ENCODE measurements around the gene RABGEF1.
"Not testable (repeated sequence)": the region's sequence is repeated elsewhere in the genome, so short reads cannot be mapped to it uniquely, and the experiment has no call there.

RABGEF1 gene

GRCh38 chr7:66767486-66767885 lies 27.0 kb downstream of the RABGEF1 start:
- not testable (repeated sequence) for FAIRE-seq

GRCh38 chr7:66768865-66769832 lies 28.6 kb downstream of the RABGEF1 start:
- no peak for FAIRE-seq

GRCh38 chr7:66769833-66770512 lies 29.4 kb downstream of the RABGEF1 start:
- no peak for FAIRE-seq

- no peak for FAIRE-seq
Observed at GRCh38 chr7:66771795-66772194, 31.3 kb downstream of the RABGEF1 start.

GRCh38 chr7:66773744-66774143 lies 33.2 kb downstream of the RABGEF1 start:
- not testable (repeated sequence) for FAIRE-seq

- FAIRE-seq, result not testable (repeated sequence)
Observed at GRCh38 chr7:66776383-66776782, 35.9 kb downstream of the RABGEF1 start.

GRCh38 chr7:66776800-66777442 lies 36.4 kb downstream of the RABGEF1 start:
- no peak for FAIRE-seq

GRCh38 chr7:66778201-66778600 lies 37.7 kb downstream of the RABGEF1 start:
- no peak for FAIRE-seq

GRCh38 chr7:66779669-66780409 lies 39.3 kb downstream of the RABGEF1 start:
- FAIRE-seq, result no peak

GRCh38 chr7:66781408-66782090 lies 41.0 kb downstream of the RABGEF1 start:
- FAIRE-seq, result no peak

GRCh38 chr7:66782875-66783274 lies 42.3 kb downstream of the RABGEF1 start:
- FAIRE-seq, result not testable (repeated sequence)

GRCh38 chr7:66783887-66784595 lies 43.5 kb downstream of the RABGEF1 start:
- not testable (repeated sequence) for FAIRE-seq

GRCh38 chr7:66790196-66790595 lies 49.7 kb downstream of the RABGEF1 start:
- FAIRE-seq, result no peak

- no peak for FAIRE-seq
Observed at GRCh38 chr7:66790725-66791124, 50.2 kb downstream of the RABGEF1 start.

GRCh38 chr7:66800591-66800990 lies 60.1 kb downstream of the RABGEF1 start:
- FAIRE-seq, result no peak

GRCh38 chr7:66804001-66804400 lies 63.5 kb downstream of the RABGEF1 start:
- no peak for FAIRE-seq

GRCh38 chr7:66807736-66808135 lies 67.2 kb downstream of the RABGEF1 start:
- no peak for FAIRE-seq

GRCh38 chr7:66810716-66811115 lies 70.2 kb downstream of the RABGEF1 start:
- no peak for FAIRE-seq

GRCh38 chr7:66815186-66815875 lies 74.8 kb downstream of the RABGEF1 start:
- FAIRE-seq, result not testable (repeated sequence)

- no peak for FAIRE-seq
Observed at GRCh38 chr7:66815951-66816350, 75.4 kb downstream of the RABGEF1 start.

GRCh38 chr7:66816658-66817057 lies 76.1 kb downstream of the RABGEF1 start:
- FAIRE-seq, result not testable (repeated sequence)
